Uterus (tissue), 4 donors: ENCODE results near the gene RNF32. TPM values are rescaled to one million over a fixed set of nuclear protein-coding genes. Genes with fewer than 3 reads are reported as not detected.

Experiments
- DNase-seq, 2 donors: peaks; one replicate each; pipeline ENCODE4 v3.0.0-alpha.2; 2019 to 2020
- H3K27ac ChIP-seq, 2 donors: fragments of 200-600 bp; sonication (generic); 1 replicate in 1 of 2; 2 replicates in 1 of 2; pipeline ENCODE4 v1.5.1; 2016 to 2018
- H3K27me3 ChIP-seq, 2 donors: fragments of 200-600 bp; sonication (generic); one replicate each; pipeline ENCODE4 v1.5.1; 2018 to 2019; ENCODE audit warnings: control low read depth in 1 of 2
- H3K36me3 ChIP-seq, 2 donors: fragments of 200-600 bp; sonication (generic); one replicate each; pipeline ENCODE4 v1.5.1; 2019; ENCODE audit warnings: control low read depth in 1 of 2
- H3K4me1 ChIP-seq, 2 donors: fragments of 200-600 bp; sonication (generic); one replicate each; pipeline ENCODE4 v1.5.1; 2018 to 2019; ENCODE audit warnings: control low read depth in 1 of 2
- H3K4me3 ChIP-seq, 2 donors: fragments of 200-600 bp; sonication (generic); 1 replicate in 1 of 2; 2 replicates in 1 of 2; pipeline ENCODE4 v1.5.1; 2018 to 2019; ENCODE audit warnings: mild to moderate bottlenecking in 1 of 2
- H3K9me3 ChIP-seq, 2 donors: fragments of 200-600 bp; sonication (generic); one replicate each; pipeline ENCODE4 v1.5.1; 2019; ENCODE audit warnings: control low read depth in 1 of 2
- POLR2A ChIP-seq, 2 donors: fragments of 450-650 bp; IDR thresholded peaks; one replicate each; pipeline ENCODE4 v1.6.1; 2016; ENCODE audit warnings: antibody characterized with exemption in 2 of 2, mild to moderate bottlenecking in 1 of 2, moderate library complexity in 1 of 2
- intact Hi-C: fragments of 100-400 bp; cut with DNase I; formaldehyde crosslinking; loops from one replicate; pipeline ENCODE4 v1.15.1; 2023; ENCODE audit warnings: low total_unique reads
- total RNA-seq, 4 donors: library from RNA; depleted of rRNA in 3 of 4; stranded (reverse); fragments of >200 nt in 3 of 4; gene quantifications; one replicate each; pipeline versions ENCODE4 v1.1.0 to v1.2.4, GENCODE V29; 2014 to 2023
- TF ChIP-seq, protein P1 (sequence below), 4 experiments: fragments of 200-600 bp in 2 of 4; fragments of 450-650 bp in 2 of 4; sonication (generic) in 2 of 4; IDR thresholded peaks; one replicate each; pipeline ENCODE4 v1.5.1; 2016 to 2019; ENCODE audit warnings: antibody characterized with exemption in 4 of 4, mild to moderate bottlenecking in 2 of 4, moderate library complexity in 1 of 4
- donor health status: DM: yes; HTN: yes; CAD: no.

Gene RNF32
- total RNA-seq, 4 donors from 2014 or later = 0.41 to 0.58 TPM; not detected in 2

GRCh38 chr7:156602283-156602682, 38.3 kb upstream of the RNF32 start:
- Histone ChIP-seq H3K9me3 (no peaks in the 10 kb centered on the region), H3K36me3 (no peaks in the 10 kb centered on the region), H3K4me1 (no peaks in the 10 kb centered on the region), H3K4me3 (no peak overlapping the region), H3K27ac (no peak overlapping the region), H3K27me3 (peaks cover 0 to 3% of the 10 kb centered on the region in 2 donors)
- no peak for DNase-seq
- intact Hi-C loops = no loop called here
- no peak for TF ChIP-seq POLR2A (IDR thresholded peaks at IDR 0.05)
- TF ChIP-seq, protein P1, sequence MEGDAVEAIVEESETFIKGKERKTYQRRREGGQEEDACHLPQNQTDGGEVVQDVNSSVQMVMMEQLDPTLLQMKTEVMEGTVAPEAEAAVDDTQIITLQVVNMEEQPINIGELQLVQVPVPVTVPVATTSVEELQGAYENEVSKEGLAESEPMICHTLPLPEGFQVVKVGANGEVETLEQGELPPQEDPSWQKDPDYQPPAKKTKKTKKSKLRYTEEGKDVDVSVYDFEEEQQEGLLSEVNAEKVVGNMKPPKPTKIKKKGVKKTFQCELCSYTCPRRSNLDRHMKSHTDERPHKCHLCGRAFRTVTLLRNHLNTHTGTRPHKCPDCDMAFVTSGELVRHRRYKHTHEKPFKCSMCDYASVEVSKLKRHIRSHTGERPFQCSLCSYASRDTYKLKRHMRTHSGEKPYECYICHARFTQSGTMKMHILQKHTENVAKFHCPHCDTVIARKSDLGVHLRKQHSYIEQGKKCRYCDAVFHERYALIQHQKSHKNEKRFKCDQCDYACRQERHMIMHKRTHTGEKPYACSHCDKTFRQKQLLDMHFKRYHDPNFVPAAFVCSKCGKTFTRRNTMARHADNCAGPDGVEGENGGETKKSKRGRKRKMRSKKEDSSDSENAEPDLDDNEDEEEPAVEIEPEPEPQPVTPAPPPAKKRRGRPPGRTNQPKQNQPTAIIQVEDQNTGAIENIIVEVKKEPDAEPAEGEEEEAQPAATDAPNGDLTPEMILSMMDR (IDR thresholded peaks at IDR 0.05) = no peak

- DNase-seq = no peak
- H3K4me3 ChIP-seq = no peak overlapping the region
- H3K9me3 ChIP-seq = no peaks in the 10 kb centered on the region
- intact Hi-C loops = no loop called here
- H3K27ac ChIP-seq = no peak overlapping the region
- peaks cover 0 to 3% of the 10 kb centered on the region in 2 donors for H3K27me3 ChIP-seq
- TF ChIP-seq, protein P1 (IDR thresholded peaks at IDR 0.05) = no peak
- TF ChIP-seq POLR2A (IDR thresholded peaks at IDR 0.05) = no peak
- no peaks in the 10 kb centered on the region for H3K4me1 ChIP-seq
- no peaks in the 10 kb centered on the region for H3K36me3 ChIP-seq
Measured at GRCh38 chr7:156603011-156603410, 37.6 kb upstream of the RNF32 start.

DNA sequence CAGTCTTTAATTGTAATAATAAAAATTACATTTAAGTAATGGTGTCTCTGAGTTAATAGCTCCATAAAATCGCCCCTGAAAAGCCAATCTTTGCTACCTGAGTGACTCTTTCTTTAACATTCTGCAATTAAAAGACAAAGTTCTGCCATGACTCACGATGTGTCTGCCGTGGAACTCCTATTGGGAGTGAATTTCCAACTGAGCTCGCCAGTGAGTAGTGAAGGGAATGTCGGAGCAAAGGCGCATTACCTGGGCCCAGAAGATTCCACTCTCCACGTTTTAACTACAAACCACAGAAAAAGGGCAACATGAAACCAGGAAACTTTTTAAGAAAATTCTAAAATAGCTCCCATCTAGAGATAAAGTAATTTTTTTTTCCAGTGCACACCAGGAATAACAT, 36.9 kb upstream of the RNF32 start:
- intact Hi-C loops = no loop called here
- H3K36me3 ChIP-seq = no peaks in the 10 kb centered on the region
- H3K4me1 ChIP-seq = no peaks in the 10 kb centered on the region
- TF ChIP-seq POLR2A (IDR thresholded peaks at IDR 0.05) = no peak
- TF ChIP-seq, protein P1 (IDR thresholded peaks at IDR 0.05) = no peak
- H3K27me3 ChIP-seq = peaks cover 0 to 3% of the 10 kb centered on the region in 2 donors
- H3K27ac ChIP-seq = no peak overlapping the region
- no peak for DNase-seq
- H3K9me3 ChIP-seq = no peaks in the 10 kb centered on the region
- no peak overlapping the region for H3K4me3 ChIP-seq

DNA sequence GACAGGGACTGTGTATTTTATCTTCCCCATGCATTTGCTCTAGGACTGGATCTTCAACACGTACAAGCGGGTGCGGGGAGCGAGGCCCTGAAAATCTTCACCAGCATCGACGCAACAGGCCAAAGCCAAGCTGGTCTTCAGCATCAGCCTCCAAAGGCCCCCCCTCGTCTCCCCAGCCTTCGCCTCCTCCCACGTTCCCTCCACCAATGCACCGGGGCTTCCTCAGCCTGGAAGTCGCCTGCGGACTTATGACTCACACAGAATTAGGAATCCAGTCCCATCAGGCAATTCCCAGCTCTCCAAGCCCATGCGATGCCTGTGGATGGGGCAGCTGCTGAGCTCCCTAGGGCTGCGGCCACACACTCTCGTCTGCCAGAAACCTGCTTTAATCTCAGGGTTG, 36.3 kb upstream of the RNF32 start:
- H3K36me3 ChIP-seq = no peaks in the 10 kb centered on the region
- H3K4me1 ChIP-seq = no peaks in the 10 kb centered on the region
- DNase-seq = no peak
- H3K27ac ChIP-seq = no peak overlapping the region
- H3K9me3 ChIP-seq = no peaks in the 10 kb centered on the region
- intact Hi-C loops = no loop called here
- H3K4me3 ChIP-seq = no peak overlapping the region
- TF ChIP-seq, protein P1 (IDR thresholded peaks at IDR 0.05) = no peak
- TF ChIP-seq POLR2A (IDR thresholded peaks at IDR 0.05) = no peak
- peaks cover 0 to 3% of the 10 kb centered on the region in 2 donors for H3K27me3 ChIP-seq

- H3K36me3 ChIP-seq = no peaks in the 10 kb centered on the region
- TF ChIP-seq, protein P1 (IDR thresholded peaks at IDR 0.05) = no peak
- no peak for TF ChIP-seq POLR2A (IDR thresholded peaks at IDR 0.05)
- intact Hi-C loops = no loop called here
- no peaks in the 10 kb centered on the region for H3K4me1 ChIP-seq
- no peaks in the 10 kb centered on the region for H3K9me3 ChIP-seq
- no peak overlapping the region for H3K27ac ChIP-seq
- peaks cover 0 to 3% of the 10 kb centered on the region in 2 donors for H3K27me3 ChIP-seq
- H3K4me3 ChIP-seq = no peak overlapping the region
- no peak for DNase-seq
Measured at GRCh38 chr7:156604836-156605695, 35.5 kb upstream of the RNF32 start.
